Suppressor macrophage (primary cell): ENCODE measurements around the gene DIS3L.
"Not testable (repeated sequence)": the region's sequence is repeated elsewhere in the genome, so short reads cannot be mapped to it uniquely, and the experiment has no call there.

Source experiments
- DNase-seq, 4 experiments: peaks; one replicate each; pipeline ENCODE4 v3.0.0-alpha.2; 2020 to 2022

The DIS3L gene

GRCh38 chr15:66278056-66278455 is 15.3 kb upstream of the DIS3L start:
- DNase-seq = no peak

- no peak for DNase-seq
Observed at GRCh38 chr15:66278671-66279070, 14.7 kb upstream of the DIS3L start.

- DNase-seq = no peak
Observed at GRCh38 chr15:66284271-66284670, 9.1 kb upstream of the DIS3L start.

GRCh38 chr15:66285533-66286280 is 7.7 kb upstream of the DIS3L start:
- DNase-seq = no peak

GRCh38 chr15:66287461-66288057 is 5.8 kb upstream of the DIS3L start:
- peak in 3 of 4 experiments; percentile 37 to 70 (median 53) for DNase-seq

- no peak for DNase-seq
Observed at GRCh38 chr15:66288093-66288492, 5.3 kb upstream of the DIS3L start.

- no peak for DNase-seq
Observed at GRCh38 chr15:66288551-66289185, 4.7 kb upstream of the DIS3L start.

GRCh38 chr15:66290007-66290406 is 3.4 kb upstream of the DIS3L start:
- no peak for DNase-seq

- DNase-seq = no peak
Observed at GRCh38 chr15:66290518-66290917, 2.9 kb upstream of the DIS3L start.

- no peak for DNase-seq
Observed at GRCh38 chr15:66291816-66292570, 1.4 kb upstream of the DIS3L start.

GRCh38 chr15:66292571-66293418 is 573 bp upstream of the DIS3L start:
- DNase-seq = peak in 1 of 4 experiments; percentile 5

- DNase-seq = peak in 3 of 4 experiments; percentile 6 to 30 (median 16)
Observed at GRCh38 chr15:66294157-66294931, 976 bp downstream of the DIS3L start.

GRCh38 chr15:66294932-66295235 is 1.5 kb downstream of the DIS3L start:
- no peak for DNase-seq

GRCh38 chr15:66296186-66296585 is 2.8 kb downstream of the DIS3L start:
- no peak for DNase-seq

- DNase-seq = no peak
Observed at GRCh38 chr15:66298803-66299251, 5.5 kb downstream of the DIS3L start.

GRCh38 chr15:66302489-66303278 is 9.3 kb downstream of the DIS3L start:
- DNase-seq = no peak

GRCh38 chr15:66304425-66304824 is 11.1 kb downstream of the DIS3L start:
- DNase-seq = not testable (repeated sequence)

- DNase-seq = no peak
Observed at GRCh38 chr15:66306381-66306780, 13.0 kb downstream of the DIS3L start.

- no peak for DNase-seq
Observed at GRCh38 chr15:66308531-66308930, 15.2 kb downstream of the DIS3L start.

GRCh38 chr15:66309828-66310227 is 16.5 kb downstream of the DIS3L start:
- DNase-seq = no peak

GRCh38 chr15:66310786-66311185 is 17.4 kb downstream of the DIS3L start:
- DNase-seq = no peak
